ENCODE measurements around the gene LHFPL3.
A peak's percentile ranks its signal among the peaks of the same experiment; 100 is the strongest.

The LHFPL3 gene

GRCh38 chr7:104629408-104629807, 301.0 kb downstream of the LHFPL3 start:
- Histone ChIP-seq H4K91ac (ENCODE audit: low read depth, low read length, poor library complexity) (no peak overlapping the region), H4K8ac (ENCODE audit: low read depth, low read length) (no peak overlapping the region), H3K36me3 (replicated peaks in 1 of 2; ENCODE audit: control insufficient read depth in 2 of 2, insufficient read depth in 2 of 2, low read length in 2 of 2) (no peaks in the 10 kb centered on the region), H3K27me3 (ENCODE audit: control insufficient read depth in 3 of 3, insufficient read depth in 3 of 3, low read depth in 1 of 3, low read length in 3 of 3) (no peaks in the 10 kb centered on the region), H3K79me1 (ENCODE audit: low read depth, low read length) (no peaks in the 10 kb centered on the region), H3K4me1 (ENCODE audit: control insufficient read depth in 2 of 2, insufficient read depth in 1 of 2, low read depth in 1 of 2, low read length in 2 of 2) (no peaks in the 10 kb centered on the region), H2AK5ac (ENCODE audit: low read depth, low read length) (no peak overlapping the region), H3K27ac (replicated peaks; ENCODE audit: low read length) (no peak overlapping the region), H3K23ac (ENCODE audit: low read depth, low read length, poor library complexity) (no peak overlapping the region), H2BK12ac (ENCODE audit: low read length) (no peak overlapping the region), H2BK15ac (ENCODE audit: low read length) (no peak overlapping the region), H3K9me3 (replicated peaks in 1 of 2; ENCODE audit: control insufficient read depth in 2 of 2, insufficient read depth in 1 of 2, low read depth in 1 of 2, low read length in 2 of 2) (no peaks in the 10 kb centered on the region), H2AFZ (ENCODE audit: low read length) (no peak overlapping the region), H3K4me3 (ENCODE audit: low read length in 2 of 2) (no peak overlapping the region), H3K4me2 (ENCODE audit: insufficient read depth, low read length, poor library complexity, severe bottlenecking) (no peak overlapping the region), H3K4ac (ENCODE audit: low read length) (no peak overlapping the region), H2BK5ac (ENCODE audit: low read length) (no peak overlapping the region), H3K18ac (ENCODE audit: low read length) (no peak overlapping the region), H2BK120ac (ENCODE audit: low read depth, low read length) (no peak overlapping the region), H3K14ac (ENCODE audit: low read length) (no peak overlapping the region), H3K9ac (ENCODE audit: low read depth, low read length, poor library complexity) (no peak overlapping the region)
- no CpG with 5 or more reads among the region's 1 CpG for WGBS, 2 donors (ENCODE audit: extremely low coverage in 2 of 2, insufficient read length in 2 of 2, insufficient replicate concordance in 1 of 2)
- no peak for DNase-seq (ENCODE audit: low spot score)

DNA sequence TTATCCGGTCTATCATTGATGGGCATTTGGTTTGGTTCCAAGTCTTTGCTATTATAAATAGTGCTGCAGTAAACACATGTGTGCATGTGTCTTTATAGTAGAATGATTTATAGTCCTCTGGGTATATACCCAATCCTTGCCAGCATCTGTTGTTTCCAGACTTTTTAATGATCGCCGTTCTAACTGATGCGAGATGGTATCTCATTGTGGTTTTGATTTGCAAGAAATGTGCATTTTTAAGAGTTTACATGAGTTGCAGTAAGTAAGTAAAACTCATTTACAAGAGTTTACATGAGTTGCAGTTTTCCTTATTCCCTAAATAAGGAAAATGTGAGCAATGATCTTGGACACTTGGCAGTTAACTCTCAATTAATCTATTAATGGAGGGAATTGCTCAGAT, 312.1 kb downstream of the LHFPL3 start:
- no peak overlapping the region for H2BK12ac ChIP-seq (ENCODE audit: low read length)
- H2AFZ ChIP-seq (ENCODE audit: low read length) = no peak overlapping the region
- no peak overlapping the region for H3K4me2 ChIP-seq (ENCODE audit: insufficient read depth, low read length, poor library complexity, severe bottlenecking)
- no peak overlapping the region for H3K14ac ChIP-seq (ENCODE audit: low read length)
- no peaks in the 10 kb centered on the region for H3K36me3 ChIP-seq (replicated peaks in 1 of 2; ENCODE audit: control insufficient read depth in 2 of 2, insufficient read depth in 2 of 2, low read length in 2 of 2)
- no peaks in the 10 kb centered on the region for H3K4me1 ChIP-seq (ENCODE audit: control insufficient read depth in 2 of 2, insufficient read depth in 1 of 2, low read depth in 1 of 2, low read length in 2 of 2)
- no peak overlapping the region for H2BK5ac ChIP-seq (ENCODE audit: low read length)
- no peaks in the 10 kb centered on the region for H3K27me3 ChIP-seq (ENCODE audit: control insufficient read depth in 3 of 3, insufficient read depth in 3 of 3, low read depth in 1 of 3, low read length in 3 of 3)
- no peaks in the 10 kb centered on the region for H3K9me3 ChIP-seq (replicated peaks in 1 of 2; ENCODE audit: control insufficient read depth in 2 of 2, insufficient read depth in 1 of 2, low read depth in 1 of 2, low read length in 2 of 2)
- H2AK5ac ChIP-seq (ENCODE audit: low read depth, low read length) = no peak overlapping the region
- no peak overlapping the region for H4K8ac ChIP-seq (ENCODE audit: low read depth, low read length)
- no peak for DNase-seq (ENCODE audit: low spot score)
- no peak overlapping the region for H4K91ac ChIP-seq (ENCODE audit: low read depth, low read length, poor library complexity)
- H3K23ac ChIP-seq (ENCODE audit: low read depth, low read length, poor library complexity) = no peak overlapping the region
- no peak overlapping the region for H3K18ac ChIP-seq (ENCODE audit: low read length)
- no CpG with 5 or more reads among the region's 4 CpGs for WGBS, 2 donors (ENCODE audit: extremely low coverage in 2 of 2, insufficient read length in 2 of 2, insufficient replicate concordance in 1 of 2)
- no peaks in the 10 kb centered on the region for H3K79me1 ChIP-seq (ENCODE audit: low read depth, low read length)
- no peak overlapping the region for H3K27ac ChIP-seq (replicated peaks; ENCODE audit: low read length)
- H2BK15ac ChIP-seq (ENCODE audit: low read length) = no peak overlapping the region
- H3K9ac ChIP-seq (ENCODE audit: low read depth, low read length, poor library complexity) = no peak overlapping the region
- H2BK120ac ChIP-seq (ENCODE audit: low read depth, low read length) = no peak overlapping the region
- H3K4me3 ChIP-seq (ENCODE audit: low read length in 2 of 2) = no peak overlapping the region
- no peak overlapping the region for H3K4ac ChIP-seq (ENCODE audit: low read length)

- no CpG with 5 or more reads among the region's 2 CpGs for WGBS, 2 donors (ENCODE audit: extremely low coverage in 2 of 2, insufficient read length in 2 of 2, insufficient replicate concordance in 1 of 2)
These were observed 314.2 kb downstream of the LHFPL3 start for GRCh38 chr7:104642560-104642959.

GRCh38 chr7:104643587-104644217, 315.3 kb downstream of the LHFPL3 start:
- H3K4ac ChIP-seq (ENCODE audit: low read length) = no peak overlapping the region
- H4K8ac ChIP-seq (ENCODE audit: low read depth, low read length) = no peak overlapping the region
- no peaks in the 10 kb centered on the region for H3K9me3 ChIP-seq (replicated peaks in 1 of 2; ENCODE audit: control insufficient read depth in 2 of 2, insufficient read depth in 1 of 2, low read depth in 1 of 2, low read length in 2 of 2)
- no peak overlapping the region for H3K27ac ChIP-seq (replicated peaks; ENCODE audit: low read length)
- H2AK5ac ChIP-seq (ENCODE audit: low read depth, low read length) = no peak overlapping the region
- no peaks in the 10 kb centered on the region for H3K79me1 ChIP-seq (ENCODE audit: low read depth, low read length)
- H2AFZ ChIP-seq (ENCODE audit: low read length) = no peak overlapping the region
- no peaks in the 10 kb centered on the region for H3K27me3 ChIP-seq (ENCODE audit: control insufficient read depth in 3 of 3, insufficient read depth in 3 of 3, low read depth in 1 of 3, low read length in 3 of 3)
- no peak overlapping the region for H3K14ac ChIP-seq (ENCODE audit: low read length)
- no peak overlapping the region for H2BK120ac ChIP-seq (ENCODE audit: low read depth, low read length)
- no peak overlapping the region for H2BK15ac ChIP-seq (ENCODE audit: low read length)
- no peak overlapping the region for H3K4me3 ChIP-seq (ENCODE audit: low read length in 2 of 2)
- no peak overlapping the region for H4K91ac ChIP-seq (ENCODE audit: low read depth, low read length, poor library complexity)
- H3K18ac ChIP-seq (ENCODE audit: low read length) = no peak overlapping the region
- H3K9ac ChIP-seq (ENCODE audit: low read depth, low read length, poor library complexity) = no peak overlapping the region
- H2BK5ac ChIP-seq (ENCODE audit: low read length) = no peak overlapping the region
- H3K23ac ChIP-seq (ENCODE audit: low read depth, low read length, poor library complexity) = no peak overlapping the region
- no peaks in the 10 kb centered on the region for H3K36me3 ChIP-seq (replicated peaks in 1 of 2; ENCODE audit: control insufficient read depth in 2 of 2, insufficient read depth in 2 of 2, low read length in 2 of 2)
- no peak overlapping the region for H2BK12ac ChIP-seq (ENCODE audit: low read length)
- no peaks in the 10 kb centered on the region for H3K4me1 ChIP-seq (ENCODE audit: control insufficient read depth in 2 of 2, insufficient read depth in 1 of 2, low read depth in 1 of 2, low read length in 2 of 2)
- WGBS, 2 donors (ENCODE audit: extremely low coverage in 2 of 2, insufficient read length in 2 of 2, insufficient replicate concordance in 1 of 2) = no CpG with 5 or more reads among the region's 5 CpGs
- peak; percentile 21 for DNase-seq (ENCODE audit: low spot score)
- no peak overlapping the region for H3K4me2 ChIP-seq (ENCODE audit: insufficient read depth, low read length, poor library complexity, severe bottlenecking)

More at GRCh38 chr7:104642560-104642959, 314.2 kb downstream of the LHFPL3 start:
- H3K27ac ChIP-seq (replicated peaks; ENCODE audit: low read length) = no peak overlapping the region
- H3K23ac ChIP-seq (ENCODE audit: low read depth, low read length, poor library complexity) = no peak overlapping the region
- no peak overlapping the region for H4K8ac ChIP-seq (ENCODE audit: low read depth, low read length)
- no peak overlapping the region for H2AK5ac ChIP-seq (ENCODE audit: low read depth, low read length)
- H3K4me2 ChIP-seq (ENCODE audit: insufficient read depth, low read length, poor library complexity, severe bottlenecking) = no peak overlapping the region
- H3K9ac ChIP-seq (ENCODE audit: low read depth, low read length, poor library complexity) = no peak overlapping the region
- H3K14ac ChIP-seq (ENCODE audit: low read length) = no peak overlapping the region
- H3K4me3 ChIP-seq (ENCODE audit: low read length in 2 of 2) = no peak overlapping the region
- no peak overlapping the region for H2BK5ac ChIP-seq (ENCODE audit: low read length)
- DNase-seq (ENCODE audit: low spot score) = no peak
- H2BK120ac ChIP-seq (ENCODE audit: low read depth, low read length) = no peak overlapping the region
- no peak overlapping the region for H4K91ac ChIP-seq (ENCODE audit: low read depth, low read length, poor library complexity)
- no peak overlapping the region for H3K18ac ChIP-seq (ENCODE audit: low read length)
- H2BK15ac ChIP-seq (ENCODE audit: low read length) = no peak overlapping the region
- no peaks in the 10 kb centered on the region for H3K9me3 ChIP-seq (replicated peaks in 1 of 2; ENCODE audit: control insufficient read depth in 2 of 2, insufficient read depth in 1 of 2, low read depth in 1 of 2, low read length in 2 of 2)
- no peaks in the 10 kb centered on the region for H3K79me1 ChIP-seq (ENCODE audit: low read depth, low read length)
- no peak overlapping the region for H2AFZ ChIP-seq (ENCODE audit: low read length)
- no peaks in the 10 kb centered on the region for H3K4me1 ChIP-seq (ENCODE audit: control insufficient read depth in 2 of 2, insufficient read depth in 1 of 2, low read depth in 1 of 2, low read length in 2 of 2)
- H3K36me3 ChIP-seq (replicated peaks in 1 of 2; ENCODE audit: control insufficient read depth in 2 of 2, insufficient read depth in 2 of 2, low read length in 2 of 2) = no peaks in the 10 kb centered on the region
- no peak overlapping the region for H3K4ac ChIP-seq (ENCODE audit: low read length)
- H2BK12ac ChIP-seq (ENCODE audit: low read length) = no peak overlapping the region
- no peaks in the 10 kb centered on the region for H3K27me3 ChIP-seq (ENCODE audit: control insufficient read depth in 3 of 3, insufficient read depth in 3 of 3, low read depth in 1 of 3, low read length in 3 of 3)

Data from neuronal stem cell (in vitro differentiated cells).